Activated gamma-delta T cell treated with Interleukin-2 at 50 U/mL for 16 hours (primary cell): Measurements from ENCODE around the gene TBX15.

ENCODE experiments used
- DNase-seq: peaks from one replicate; pipeline ENCODE4 v3.0.0-alpha.2; 2020

Gene TBX15

GRCh38 chr1:118988186-118989005 lies at the start of gene TBX15:
Gene TBX15 (minus strand): TSS chr1:118988343. CDS start chr1:118987795, 548 bp downstream.
- DNase-seq: no peak

- no peak for DNase-seq
These were observed 46.2 kb upstream of the TBX15 start for GRCh38 chr1:119034359-119034758.

GRCh38 chr1:119032986-119033385 lies 44.8 kb upstream of the TBX15 start:
- DNase-seq: no peak

- DNase-seq: no peak
These were observed 39.6 kb upstream of the TBX15 start for GRCh38 chr1:119027759-119028158.

GRCh38 chr1:119026956-119027355 lies 38.8 kb upstream of the TBX15 start:
- DNase-seq: no peak

- DNase-seq: no peak
These were observed 27.4 kb upstream of the TBX15 start for GRCh38 chr1:119015547-119015946.

GRCh38 chr1:119012383-119012782 lies 24.2 kb upstream of the TBX15 start:
- DNase-seq: no peak

- DNase-seq: no peak
These were observed 23.6 kb upstream of the TBX15 start for GRCh38 chr1:119011706-119012105.

- DNase-seq: no peak
These were observed 23.0 kb upstream of the TBX15 start for GRCh38 chr1:119011116-119011515.

- no peak for DNase-seq
These were observed 22.1 kb upstream of the TBX15 start for GRCh38 chr1:119010201-119010600.

- DNase-seq: no peak
These were observed 21.1 kb upstream of the TBX15 start for GRCh38 chr1:119009312-119009655.

- DNase-seq: no peak
These were observed 20.6 kb upstream of the TBX15 start for GRCh38 chr1:119008483-119009311.

GRCh38 chr1:119007670-119008482 lies 19.7 kb upstream of the TBX15 start:
- no peak for DNase-seq

- DNase-seq: no peak
These were observed 19.2 kb upstream of the TBX15 start for GRCh38 chr1:119007339-119007669.

- DNase-seq: no peak
These were observed 18.5 kb upstream of the TBX15 start for GRCh38 chr1:119006406-119007279.

- DNase-seq: no peak
These were observed 17.7 kb upstream of the TBX15 start for GRCh38 chr1:119005724-119006405.

GRCh38 chr1:119004781-119005180 lies 16.6 kb upstream of the TBX15 start:
- no peak for DNase-seq

- DNase-seq: no peak
These were observed 16.0 kb upstream of the TBX15 start for GRCh38 chr1:119004129-119004527.

GRCh38 chr1:119003413-119004128 lies 15.4 kb upstream of the TBX15 start:
- DNase-seq: no peak

GRCh38 chr1:119002028-119002686 lies 14.0 kb upstream of the TBX15 start:
- no peak for DNase-seq
